Fibroblast of lung (primary cell): ENCODE data around the gene RERE. TPM values are rescaled to one million over a fixed set of nuclear protein-coding genes. Genes with fewer than 3 reads are reported as not detected.
A peak's percentile ranks its signal among the peaks of the same experiment; 100 is the strongest.

Source experiments
- DNase-seq, 2 donors: peaks; one replicate each; pipeline versions ENCODE4 v3.0.0 to v3.0.0-alpha.2; 2010; ENCODE audit warnings: low read depth in 2 of 2
- H2AFZ ChIP-seq: 2 replicates; pipeline ENCODE4 v1.5.1; 2012; ENCODE audit warnings: low read length, control low read depth, inconsistent platforms
- H3K27ac ChIP-seq: 2 replicates; pipeline ENCODE4 v1.5.1; 2011; ENCODE audit warnings: low read length, control low read depth; ENCODE audit not compliant: insufficient read depth
- H3K27me3 ChIP-seq: 2 replicates; pipeline ENCODE4 v1.5.1; 2011; ENCODE audit warnings: mild to moderate bottlenecking, low read length; ENCODE audit not compliant: control insufficient read depth, insufficient read depth
- H3K36me3 ChIP-seq: 2 replicates; pipeline ENCODE4 v1.5.1; 2011; ENCODE audit warnings: low read length; ENCODE audit not compliant: control insufficient read depth, insufficient read depth
- H3K4me1 ChIP-seq: 2 replicates; pipeline ENCODE4 v1.5.1; 2011; ENCODE audit warnings: low read length; ENCODE audit not compliant: control insufficient read depth, insufficient read depth; ENCODE audit errors: extremely low read depth
- H3K4me2 ChIP-seq: 2 replicates; pipeline ENCODE4 v1.5.1; 2011; ENCODE audit warnings: low read length, control low read depth; ENCODE audit not compliant: insufficient read depth; ENCODE audit errors: extremely low read depth
- H3K4me3 ChIP-seq, 4 experiments: fragments of 200-600 bp in 1 of 4; sonication (generic) in 1 of 4; replicated peaks in 1 of 4; 2 replicates each; pipeline ENCODE4 v1.5.1; 2011 to 2016; ENCODE audit warnings: low read length in 4 of 4, low read depth in 3 of 4, mild to moderate bottlenecking in 3 of 4, control low read depth in 2 of 4, inconsistent platforms in 1 of 4, mixed read lengths in 1 of 4; ENCODE audit not compliant: insufficient read depth in 1 of 4; ENCODE audit errors: control extremely low read depth in 1 of 4
- H3K79me2 ChIP-seq: 2 replicates; pipeline ENCODE4 v1.5.1; 2012; ENCODE audit warnings: mild to moderate bottlenecking, low read length, inconsistent platforms; ENCODE audit not compliant: control insufficient read depth, insufficient read depth
- H3K9ac ChIP-seq: 2 replicates; pipeline ENCODE4 v1.5.1; 2011; ENCODE audit warnings: mild to moderate bottlenecking, low read length, control low read depth; ENCODE audit not compliant: insufficient read depth
- H3K9me3 ChIP-seq: 2 replicates; pipeline ENCODE4 v1.5.1; 2012; ENCODE audit warnings: low read depth, low read length; ENCODE audit not compliant: control insufficient read depth, insufficient read depth
- H4K20me1 ChIP-seq: 2 replicates; pipeline ENCODE4 v1.5.1; 2011; ENCODE audit warnings: low read length; ENCODE audit not compliant: control insufficient read depth, insufficient read depth; ENCODE audit errors: extremely low read depth
- CTCF ChIP-seq, 2 donors: IDR thresholded peaks in 1 of 2; conservative IDR thresholded peaks in 1 of 2; 1 replicate in 1 of 2; 2 replicates in 1 of 2; pipeline ENCODE4 v1.5.1; 2011 to 2012; ENCODE audit warnings: low read length in 2 of 2, control low read depth in 1 of 2, inconsistent platforms in 1 of 2, low read depth in 1 of 2, mild to moderate bottlenecking in 1 of 2
- EZH2 ChIP-seq: IDR thresholded peaks from 2 replicates; pipeline ENCODE4 v1.5.1; 2012; ENCODE audit warnings: low read length, control low read depth, mild to moderate bottlenecking; ENCODE audit errors: missing control alignments
- polyA plus RNA-seq, 2 donors: library from polyadenylated mRNA; depleted of rRNA in 1 of 2; stranded (reverse) in 1 of 2; unstranded in 1 of 2; fragments of >200 nt; gene quantifications; 2 replicates each; pipeline ENCODE4 v1.2.1, GENCODE V29; 2011 to 2012; ENCODE audit warnings: missing spikeins in 1 of 2
- total RNA-seq: library from RNA; depleted of rRNA; stranded (reverse); fragments of >200 nt; gene quantifications from 2 replicates; pipeline ENCODE4 v1.2.1, GENCODE V29; 2014

Gene RERE
- total and polyA plus RNA-seq, 2 donors (not counting 1 experiment from before 2014, with no cell fraction given), result 3.7 to 51.0 TPM

GRCh38 chr1:8858112-8858668, 40.8 kb upstream of the RERE start:
- Histone ChIP-seq H4K20me1 (no peaks in the 10 kb centered on the region), H3K9ac (no peak overlapping the region), H3K4me3 (no peak overlapping the region), H3K27ac (no peak overlapping the region), H3K36me3 (peaks cover 34% of the 10 kb centered on the region), H3K4me2 (no peak overlapping the region), H3K9me3 (no peaks in the 10 kb centered on the region), H3K27me3 (no peaks in the 10 kb centered on the region), H2AFZ (no peak overlapping the region), H3K79me2 (no peaks in the 10 kb centered on the region), H3K4me1 (peaks cover 2% of the 10 kb centered on the region)
- peak; percentile 87 to 97 for DNase-seq
- TF ChIP-seq EZH2, result no peak
- TF ChIP-seq CTCF (conservative IDR thresholded peaks at IDR 0.05 in 1 of 2, IDR thresholded peaks at IDR 0.05 in 1 of 2; ENCODE audit: low read depth in 1 of 2, low read length in 2 of 2), result no peak

GRCh38 chr1:8856689-8857412, 39.4 kb upstream of the RERE start:
- no peaks in the 10 kb centered on the region for H4K20me1 ChIP-seq
- no peaks in the 10 kb centered on the region for H3K79me2 ChIP-seq
- no peak overlapping the region for H3K27ac ChIP-seq
- no peak overlapping the region for H3K9ac ChIP-seq
- H3K36me3 ChIP-seq, result peaks cover 24% of the 10 kb centered on the region
- no peak for DNase-seq
- H3K9me3 ChIP-seq, result no peaks in the 10 kb centered on the region
- H3K27me3 ChIP-seq, result no peaks in the 10 kb centered on the region
- no peak overlapping the region for H2AFZ ChIP-seq
- H3K4me1 ChIP-seq, result peaks cover 2% of the 10 kb centered on the region
- H3K4me2 ChIP-seq, result no peak overlapping the region
- TF ChIP-seq CTCF (conservative IDR thresholded peaks at IDR 0.05 in 1 of 2, IDR thresholded peaks at IDR 0.05 in 1 of 2; ENCODE audit: low read depth in 1 of 2, low read length in 2 of 2) (no peak), EZH2 (no peak)
- H3K4me3 ChIP-seq, result no peak overlapping the region

GRCh38 chr1:8854240-8854639, 36.8 kb upstream of the RERE start:
- Histone ChIP-seq H3K4me1 (peaks cover 2% of the 10 kb centered on the region), H3K9me3 (no peaks in the 10 kb centered on the region), H3K4me2 (no peak overlapping the region), H3K79me2 (no peaks in the 10 kb centered on the region), H4K20me1 (no peaks in the 10 kb centered on the region), H3K27ac (no peak overlapping the region), H3K9ac (no peak overlapping the region), H3K27me3 (no peaks in the 10 kb centered on the region), H3K36me3 (peaks cover 6% of the 10 kb centered on the region), H3K4me3 (no peak overlapping the region), H2AFZ (no peak overlapping the region)
- TF ChIP-seq EZH2 (no peak), CTCF (conservative IDR thresholded peaks at IDR 0.05 in 1 of 2, IDR thresholded peaks at IDR 0.05 in 1 of 2; ENCODE audit: low read depth in 1 of 2, low read length in 2 of 2) (no peak)
- no peak for DNase-seq
